Naive thymus-derived CD4-positive, alpha-beta T cell (primary cell): Measurements from ENCODE around the gene CSNK1E. TPM values are rescaled to one million over a fixed set of nuclear protein-coding genes. Genes with fewer than 3 reads are reported as not detected.

Experiments
- ATAC-seq: fragments of 150-1000 bp; cut with Tn5 transposase; 2 replicates; pipeline ENCODE4 v1.10.0; 2021; ENCODE audit warnings: mild to moderate bottlenecking, moderate library complexity
- CTCF ChIA-PET: fragments of 350-600 bp; sonication (Branson Sonifier 250); formaldehyde crosslinking; loops from one replicate; lab custom pipeline; 2021; ENCODE audit warnings: antibody characterized with exemption; lab: Charles Lee
- POLR2A ChIA-PET: fragments of 350-600 bp; sonication (Branson Sonifier 250); formaldehyde crosslinking; loops from one replicate; lab custom pipeline; 2021; ENCODE audit warnings: antibody characterized with exemption, inconsistent platforms; lab: Charles Lee
- DNase-seq, 9 donors: peaks; one replicate each; pipeline versions ENCODE4 v3.0.0 to v3.0.0-alpha.2; 2020 to 2022; ENCODE audit warnings: mixed read lengths in 1 of 9
- H3K27ac ChIP-seq: one replicate; pipeline ENCODE4 v1.7.0; 2013; ENCODE audit warnings: mild to moderate bottlenecking, low read depth, low read length, moderate library complexity
- H3K27me3 ChIP-seq, 2 donors: one replicate each; pipeline ENCODE4 v1.7.0; 2013; ENCODE audit warnings: low read length in 2 of 2, mild to moderate bottlenecking in 2 of 2, moderate library complexity in 2 of 2; ENCODE audit not compliant: control insufficient read depth in 2 of 2, insufficient read depth in 2 of 2
- H3K36me3 ChIP-seq, 3 experiments: 1 replicate in 2 of 3; 2 replicates in 1 of 3; pipeline ENCODE4 v1.7.0; 2013; ENCODE audit warnings: low read length in 3 of 3, mild to moderate bottlenecking in 3 of 3, moderate library complexity in 1 of 3; ENCODE audit not compliant: insufficient read depth in 3 of 3, control insufficient read depth in 2 of 3
- H3K4me1 ChIP-seq, 2 donors: one replicate each; pipeline ENCODE4 v1.7.0; 2013; ENCODE audit warnings: low read length in 2 of 2, mild to moderate bottlenecking in 2 of 2, moderate library complexity in 1 of 2; ENCODE audit not compliant: control insufficient read depth in 2 of 2, insufficient read depth in 2 of 2
- H3K4me3 ChIP-seq: 2 replicates; pipeline ENCODE4 v1.7.0; 2013; ENCODE audit warnings: mild to moderate bottlenecking, low read length
- H3K9me3 ChIP-seq, 3 experiments: 1 replicate in 2 of 3; 2 replicates in 1 of 3; pipeline ENCODE4 v1.7.0; 2013; ENCODE audit warnings: low read length in 3 of 3; ENCODE audit not compliant: control insufficient read depth in 2 of 3
- H3K27ac Mint-ChIP-seq, 9 donors: one replicate each; pipeline ENCODE4 v1.8.0; 2020 to 2022; ENCODE audit warnings: mixed read lengths in 9 of 9, mild to moderate bottlenecking in 8 of 9, moderate library complexity in 5 of 9, inconsistent platforms in 2 of 9
- H3K27me3 Mint-ChIP-seq, 5 donors: one replicate each; pipeline ENCODE4 v1.8.0; 2021 to 2022; ENCODE audit warnings: mixed read lengths in 5 of 5, mild to moderate bottlenecking in 1 of 5
- H3K36me3 Mint-ChIP-seq, 5 donors: one replicate each; pipeline ENCODE4 v1.8.0; 2020 to 2022; ENCODE audit warnings: mixed read lengths in 5 of 5, mild to moderate bottlenecking in 3 of 5, inconsistent platforms in 1 of 5
- H3K4me1 Mint-ChIP-seq, 7 donors: one replicate each; pipeline ENCODE4 v1.8.0; 2020 to 2022; ENCODE audit warnings: mixed read lengths in 7 of 7, mild to moderate bottlenecking in 3 of 7, inconsistent platforms in 1 of 7
- H3K4me3 Mint-ChIP-seq, 10 donors: one replicate each; pipeline ENCODE4 v1.8.0; 2020 to 2022; ENCODE audit warnings: mild to moderate bottlenecking in 10 of 10, mixed read lengths in 10 of 10, moderate library complexity in 6 of 10, inconsistent platforms in 2 of 10
- H3K9me3 Mint-ChIP-seq, 11 donors: one replicate each; pipeline ENCODE4 v1.8.0; 2020 to 2022; ENCODE audit warnings: mixed read lengths in 11 of 11, mild to moderate bottlenecking in 4 of 11, inconsistent platforms in 1 of 11, moderate library complexity in 1 of 11
- intact Hi-C, 2 donors: fragments of 100-400 bp; cut with micrococcal nuclease; formaldehyde crosslinking; loops; one replicate each; pipeline ENCODE4 v1.15.1; 2023
- polyA plus RNA-seq, 2 donors: library from polyadenylated mRNA; unstranded; fragments of 300-500 nt; fragmentation: Illumina TruSeq; gene quantifications; one replicate each; pipeline ENCODE4 v1.2.3, GENCODE V29; 2021
- total RNA-seq, 6 experiments: library from RNA in 5 of 6; stranded (reverse) in 5 of 6; gene quantifications; 1 replicate in 5 of 6; 2 replicates in 1 of 6; pipeline ENCODE4 v1.2.3 and lab custom pipeline; 2021 to 2026

CSNK1E gene
- total and polyA plus RNA-seq, 7 experiments from 2014 or later = 5.6 to 143 (median 72.0) TPM

DNA sequence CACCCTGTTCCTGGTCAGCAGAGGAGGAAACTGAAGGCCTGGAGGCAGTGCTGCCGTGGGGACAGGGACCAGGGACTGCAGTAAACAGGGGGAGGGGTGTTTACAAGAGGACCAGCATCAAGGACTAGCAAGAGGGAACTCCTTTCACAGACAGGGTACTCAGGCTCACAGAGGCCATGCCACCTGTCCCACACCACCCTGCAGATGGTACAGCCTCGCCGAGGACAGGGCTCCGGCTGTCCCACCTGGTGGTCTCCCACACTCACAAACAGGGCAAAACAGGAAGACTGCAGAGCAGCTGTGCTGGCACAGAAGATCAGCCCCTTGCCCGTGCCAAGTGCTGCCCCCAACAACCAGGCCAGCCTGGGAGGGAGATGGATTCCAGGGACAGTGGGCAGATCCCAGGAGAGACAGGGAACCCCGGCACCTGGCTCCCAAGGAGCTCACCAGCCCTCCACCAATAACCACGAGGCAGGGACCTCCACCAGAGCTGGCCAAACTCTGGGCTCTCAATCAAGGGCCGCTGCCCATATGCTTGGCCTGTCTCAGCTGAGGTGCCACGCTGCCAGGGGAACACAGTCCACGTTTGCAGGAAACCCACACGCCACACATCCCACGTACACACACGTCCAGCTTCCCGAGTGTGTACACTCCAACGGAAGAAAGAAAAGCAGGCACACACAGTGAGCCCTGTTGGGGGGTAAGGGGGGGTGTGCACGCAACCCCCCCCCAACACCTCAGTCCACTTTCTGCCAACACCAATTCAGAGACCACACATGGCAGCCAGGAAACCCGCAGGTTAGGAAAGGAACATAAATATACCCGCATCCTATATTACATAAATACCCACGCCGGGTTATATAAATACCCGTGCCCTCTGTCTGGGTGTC is 2.1 kb downstream of the CSNK1E start:
- Mint-ChIP-seq H3K9me3 (peaks cover 0 to 5% (median 0%) of the 10 kb centered on the region in 11 donors), H3K4me3 (peak overlapping the region; percentile 83 to 92 (median 88)), H3K27me3 (no peaks in the 10 kb centered on the region), H3K4me1 (peaks cover 46 to 70% (median 61%) of the 10 kb centered on the region in 7 donors), H3K36me3 (peaks cover 0 to 3% (median 0%) of the 10 kb centered on the region in 5 donors), H3K27ac (peak overlapping the region; percentile 87 to 97 (median 95))
- intact Hi-C loops = loop anchor here (5.0 to 10.0 kb wide), 4 partner anchors 37 to 392 kb away; partner anchors contain the start of genes DDX17 (in 1 of the 2), GTPBP1 (in 1 of the 2) and MAFF (in 1 of the 2)
- Histone ChIP-seq H3K27me3 (no peaks in the 10 kb centered on the region), H3K36me3 (peaks cover 0 to 10% (median 0%) of the 10 kb centered on the region in 3 experiments), H3K27ac (peak overlapping the region; percentile 91), H3K4me1 (peaks cover 28 to 39% of the 10 kb centered on the region in 2 donors), H3K9me3 (no peaks in the 10 kb centered on the region), H3K4me3 (peak overlapping the region; percentile 62)
- DNase-seq = peak in 7 of 9 donors; percentile 23 to 51 (median 44)
- ChIA-PET POLR2A (interaction anchor here (0.8 to 1.0 kb wide), 3 partner anchors 10 to 49 kb away, joined by 3 to 4 read pairs (median 4); no protein-coding TSS in a partner anchor), CTCF (interaction anchor here (1.0 to 1.4 kb wide), 2 partner anchors 9 to 16 kb away, joined by 3 to 4 read pairs; no protein-coding TSS in a partner anchor)
- no peak for ATAC-seq

GRCh38 chr22:38314051-38314932 is 2.9 kb downstream of the CSNK1E start:
- peak overlapping the region in 8 of 10 donors; percentile 83 to 90 (median 88) for H3K4me3 Mint-ChIP-seq
- ATAC-seq = no peak

GRCh38 chr22:38313384-38313955 is 3.8 kb downstream of the CSNK1E start:
- Histone ChIP-seq H3K4me1 (peaks cover 28 to 39% of the 10 kb centered on the region in 2 donors), H3K36me3 (peaks cover 0 to 10% (median 0%) of the 10 kb centered on the region in 3 experiments), H3K9me3 (no peaks in the 10 kb centered on the region), H3K27me3 (no peaks in the 10 kb centered on the region), H3K27ac (peak overlapping the region; percentile 91), H3K4me3 (peak overlapping the region; percentile 20)
- Mint-ChIP-seq H3K36me3 (peaks cover 0 to 3% (median 0%) of the 10 kb centered on the region in 5 donors), H3K4me3 (peak overlapping the region in 8 of 10 donors; percentile 31 to 87 (median 66)), H3K27me3 (no peaks in the 10 kb centered on the region), H3K27ac (peak overlapping the region; percentile 82 to 97 (median 95)), H3K9me3 (peaks cover 0 to 5% (median 0%) of the 10 kb centered on the region in 11 donors), H3K4me1 (peaks cover 48 to 74% (median 68%) of the 10 kb centered on the region in 7 donors)
- DNase-seq (peak in 7 of 9 donors; percentile 16 to 38 (median 27)), ATAC-seq (no peak)
- ChIA-PET CTCF (no interaction called here), POLR2A (interaction anchor here (1.0 kb wide), 1 partner anchor 42 kb away, joined by 4 read pairs; no protein-coding TSS in a partner anchor)
- intact Hi-C loops = loop anchor here in 1 of 2 donors (10.0 kb wide), 1 partner anchor 191 kb away; the partner anchor contains the start of gene DDX17

More at GRCh38 chr22:38314051-38314932, 2.9 kb downstream of the CSNK1E start:
- Histone ChIP-seq H3K27me3 (no peaks in the 10 kb centered on the region), H3K36me3 (peaks cover 0 to 10% (median 0%) of the 10 kb centered on the region in 3 experiments), H3K4me3 (no peak overlapping the region), H3K4me1 (peaks cover 28 to 39% of the 10 kb centered on the region in 2 donors), H3K27ac (peak overlapping the region; percentile 91), H3K9me3 (no peaks in the 10 kb centered on the region)
- Mint-ChIP-seq H3K27me3 (no peaks in the 10 kb centered on the region), H3K4me1 (peaks cover 46 to 71% (median 61%) of the 10 kb centered on the region in 7 donors), H3K9me3 (peaks cover 0 to 5% (median 0%) of the 10 kb centered on the region in 11 donors), H3K36me3 (peaks cover 0 to 3% (median 0%) of the 10 kb centered on the region in 5 donors), H3K27ac (peak overlapping the region; percentile 87 to 97 (median 95))
- ChIA-PET POLR2A (interaction anchor here (0.8 to 1.0 kb wide), 2 partner anchors 9 to 43 kb away, joined by 3 to 4 read pairs; no protein-coding TSS in a partner anchor), CTCF (interaction anchor here (1.0 to 1.4 kb wide), 2 partner anchors 8 to 15 kb away, joined by 3 to 4 read pairs; no protein-coding TSS in a partner anchor)
- DNase-seq = peak in 5 of 9 donors; percentile 14 to 30 (median 21)
- intact Hi-C loops = loop anchor here in 1 of 2 donors (10.0 kb wide), 1 partner anchor 191 kb away; the partner anchor contains the start of gene DDX17

DNA sequence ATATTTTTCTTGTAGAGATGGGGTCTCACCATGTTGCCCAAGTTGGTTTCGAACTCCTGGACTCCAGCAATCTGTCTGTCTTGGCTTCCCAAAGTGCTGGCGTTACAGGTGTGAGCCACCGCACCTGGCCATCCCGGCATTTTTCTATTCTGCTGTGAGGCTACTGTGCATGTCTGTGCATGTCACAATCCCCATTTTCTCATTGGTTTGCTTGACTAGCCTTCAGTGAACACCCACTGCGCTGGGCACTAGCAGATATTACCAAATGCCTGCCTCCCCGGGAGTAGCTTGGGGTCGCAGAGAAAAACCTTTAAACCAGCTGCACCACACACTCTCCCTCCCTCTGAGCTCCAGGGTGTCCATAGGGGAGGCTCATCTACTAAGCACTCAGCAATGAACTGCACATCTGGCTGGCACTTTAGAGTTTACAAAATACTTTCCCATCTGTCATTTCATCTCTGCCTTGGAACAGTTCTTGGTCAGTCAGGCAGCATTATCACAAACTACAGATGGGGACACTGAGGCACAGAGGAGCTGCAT is 4.9 kb downstream of the CSNK1E start:
- H3K4me3 Mint-ChIP-seq = no peak overlapping the region
- H3K4me1 Mint-ChIP-seq = peaks cover 44 to 80% (median 67%) of the 10 kb centered on the region in 7 donors
- H3K9me3 Mint-ChIP-seq = peaks cover 0 to 5% (median 0%) of the 10 kb centered on the region in 11 donors
- H3K27me3 ChIP-seq = no peaks in the 10 kb centered on the region
- H3K4me3 ChIP-seq = no peak overlapping the region
- H3K36me3 Mint-ChIP-seq = peaks cover 0 to 3% (median 2%) of the 10 kb centered on the region in 5 donors
- no peaks in the 10 kb centered on the region for H3K9me3 ChIP-seq
- H3K4me1 ChIP-seq = peaks cover 28 to 34% of the 10 kb centered on the region in 2 donors
- no peaks in the 10 kb centered on the region for H3K27me3 Mint-ChIP-seq
- intact Hi-C loops = loop anchor here in 1 of 2 donors (10.0 kb wide), 1 partner anchor 192 kb away; the partner anchor contains the start of gene DDX17
- peaks cover 0 to 10% (median 0%) of the 10 kb centered on the region in 3 experiments for H3K36me3 ChIP-seq
- no peak overlapping the region for H3K27ac ChIP-seq
- ChIA-PET CTCF (interaction anchor here (0.7 to 1.5 kb wide), 2 partner anchors 10 to 64 kb away, joined by 3 read pairs; no protein-coding TSS in a partner anchor), POLR2A (interaction anchor here (1.1 kb wide), 1 partner anchor 45 kb away, joined by 3 read pairs; no protein-coding TSS in a partner anchor)
- ATAC-seq = no peak
- no peak for DNase-seq
- peak overlapping the region; percentile 37 to 96 (median 81) for H3K27ac Mint-ChIP-seq

DNA sequence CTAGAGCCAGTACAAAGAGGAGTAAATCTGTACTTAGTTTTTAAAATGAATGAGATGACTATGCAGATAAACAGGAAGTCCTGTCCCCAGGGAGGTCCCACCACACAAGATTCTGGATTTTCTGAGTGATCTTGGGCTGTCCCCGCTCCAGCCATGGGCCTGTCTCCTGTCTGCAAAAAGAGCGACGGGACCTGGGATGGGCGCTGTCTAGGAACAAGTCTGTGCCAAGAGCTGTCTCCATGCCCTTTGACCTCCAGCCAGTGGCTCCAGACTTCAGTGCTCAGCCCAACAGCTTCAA is 6.0 kb downstream of the CSNK1E start:
- ChIA-PET POLR2A (interaction anchor here (0.7 to 1.1 kb wide), 2 partner anchors 44 to 1081 kb away, joined by 3 read pairs; no protein-coding TSS in a partner anchor), CTCF (interaction anchor here (0.7 to 1.5 kb wide), 2 partner anchors 9 to 15 kb away, joined by 3 to 4 read pairs; no protein-coding TSS in a partner anchor)
- intact Hi-C loops = loop anchor here in 1 of 2 donors (10.0 kb wide), 1 partner anchor 194 kb away; the partner anchor contains the start of gene DDX17

More for the DNA sequence above, 6.0 kb downstream of the CSNK1E start:
- no peaks in the 10 kb centered on the region for H3K27me3 Mint-ChIP-seq
- H3K9me3 ChIP-seq = no peaks in the 10 kb centered on the region
- peaks cover 26 to 34% of the 10 kb centered on the region in 2 donors for H3K4me1 ChIP-seq
- no peak overlapping the region for H3K4me3 ChIP-seq
- no peak overlapping the region for H3K27ac ChIP-seq
- peak overlapping the region in 2 of 10 donors; percentile 28 to 29 for H3K4me3 Mint-ChIP-seq
- peaks cover 46 to 82% (median 71%) of the 10 kb centered on the region in 7 donors for H3K4me1 Mint-ChIP-seq
- H3K36me3 Mint-ChIP-seq = peaks cover 0 to 3% (median 2%) of the 10 kb centered on the region in 5 donors
- peaks cover 0 to 5% (median 0%) of the 10 kb centered on the region in 11 donors for H3K9me3 Mint-ChIP-seq
- ATAC-seq (no peak), DNase-seq (no peak)
- peaks cover 0 to 10% (median 0%) of the 10 kb centered on the region in 3 experiments for H3K36me3 ChIP-seq
- peak overlapping the region; percentile 38 to 96 (median 75) for H3K27ac Mint-ChIP-seq
- H3K27me3 ChIP-seq = no peaks in the 10 kb centered on the region
